HG03066 (cell line): ENCODE measurements around the gene MTA2.
"Not testable (repeated sequence)": the region's sequence is repeated elsewhere in the genome, so short reads cannot be mapped to it uniquely, and the experiment has no call there.

Experiments used
- ATAC-seq: cut with Tn5 transposase; IDR thresholded peaks from one replicate; pipeline ENCODE4 v1.9.1; 2021; ENCODE audit warnings: low read depth; ENCODE audit not compliant: unreplicated experiment

Gene MTA2

GRCh38 chr11:62570903-62571302, 30.8 kb downstream of the MTA2 start:
- not testable (repeated sequence) for ATAC-seq

GRCh38 chr11:62569611-62570010, 32.1 kb downstream of the MTA2 start:
- ATAC-seq: no peak

- no peak for ATAC-seq
Measured at GRCh38 chr11:62567018-62567633, 34.5 kb downstream of the MTA2 start.

GRCh38 chr11:62566247-62566646, 35.4 kb downstream of the MTA2 start:
- ATAC-seq: no peak

- ATAC-seq: no peak
Measured at GRCh38 chr11:62565100-62565802, 36.4 kb downstream of the MTA2 start.

- ATAC-seq: not testable (repeated sequence)
Measured at GRCh38 chr11:62561677-62562230, 39.9 kb downstream of the MTA2 start.

GRCh38 chr11:62560566-62561103, 41.0 kb downstream of the MTA2 start:
- no peak for ATAC-seq

GRCh38 chr11:62559626-62560025, 42.0 kb downstream of the MTA2 start:
- not testable (repeated sequence) for ATAC-seq

- no peak for ATAC-seq
Measured at GRCh38 chr11:62559204-62559603, 42.5 kb downstream of the MTA2 start.

GRCh38 chr11:62558669-62559068, 43.0 kb downstream of the MTA2 start:
- ATAC-seq: no peak

GRCh38 chr11:62556875-62557631, 44.6 kb downstream of the MTA2 start:
- peak; percentile 37 for ATAC-seq

- ATAC-seq: peak; percentile 29
Measured at GRCh38 chr11:62556108-62556874, 45.4 kb downstream of the MTA2 start.

- ATAC-seq: no peak
Measured at GRCh38 chr11:62555464-62556107, 46.1 kb downstream of the MTA2 start.

- no peak for ATAC-seq
Measured at GRCh38 chr11:62554387-62555167, 47.1 kb downstream of the MTA2 start.

- no peak for ATAC-seq
Measured at GRCh38 chr11:62553839-62554361, 47.8 kb downstream of the MTA2 start.

- no peak for ATAC-seq
Measured at GRCh38 chr11:62553080-62553838, 48.4 kb downstream of the MTA2 start.

GRCh38 chr11:62552485-62553079, 49.1 kb downstream of the MTA2 start:
- no peak for ATAC-seq

GRCh38 chr11:62550478-62550877, 51.2 kb downstream of the MTA2 start:
- ATAC-seq: not testable (repeated sequence)
